ENCODE measurements around the gene TMCO2. TPM values are rescaled to one million over a fixed set of nuclear protein-coding genes. Genes with fewer than 3 reads are reported as not detected.

The TMCO2 gene
- total RNA-seq, 1 donor from 2014 or later, result not detected

- TF ChIP-seq CTCF (IDR thresholded peaks at IDR 0.05; ENCODE audit: insufficient read depth, low read length, poor library complexity, severe bottlenecking), result no peak
- H3K36me3 ChIP-seq (ENCODE audit: control insufficient read depth, insufficient read depth, low read length), result no peaks in the 10 kb centered on the region
- H3K4me3 ChIP-seq (ENCODE audit: low read depth, low read length), result no peak overlapping the region
- no peaks in the 10 kb centered on the region for H3K27me3 ChIP-seq (ENCODE audit: control insufficient read depth, insufficient read depth, low read length)
- DNase-seq (ENCODE audit: low read depth), result no peak
These were observed 20.0 kb downstream of the TMCO2 start for GRCh38 chr1:40267767-40268187.

GRCh38 chr1:40268211-40268610 lies 20.5 kb downstream of the TMCO2 start:
- Histone ChIP-seq H3K36me3 (ENCODE audit: control insufficient read depth, insufficient read depth, low read length) (no peaks in the 10 kb centered on the region), H3K27me3 (ENCODE audit: control insufficient read depth, insufficient read depth, low read length) (no peaks in the 10 kb centered on the region), H3K4me3 (ENCODE audit: low read depth, low read length) (no peak overlapping the region)
- no peak for DNase-seq (ENCODE audit: low read depth)
- TF ChIP-seq CTCF (IDR thresholded peaks at IDR 0.05; ENCODE audit: insufficient read depth, low read length, poor library complexity, severe bottlenecking), result no peak

- TF ChIP-seq CTCF (IDR thresholded peaks at IDR 0.05; ENCODE audit: insufficient read depth, low read length, poor library complexity, severe bottlenecking), result no peak
- no peaks in the 10 kb centered on the region for H3K27me3 ChIP-seq (ENCODE audit: control insufficient read depth, insufficient read depth, low read length)
- no peak overlapping the region for H3K4me3 ChIP-seq (ENCODE audit: low read depth, low read length)
- no peaks in the 10 kb centered on the region for H3K36me3 ChIP-seq (ENCODE audit: control insufficient read depth, insufficient read depth, low read length)
- DNase-seq (ENCODE audit: low read depth), result no peak
These were observed 22.6 kb downstream of the TMCO2 start for GRCh38 chr1:40270152-40270834.

- Histone ChIP-seq H3K27me3 (ENCODE audit: control insufficient read depth, insufficient read depth, low read length) (no peaks in the 10 kb centered on the region), H3K36me3 (ENCODE audit: control insufficient read depth, insufficient read depth, low read length) (no peaks in the 10 kb centered on the region), H3K4me3 (ENCODE audit: low read depth, low read length) (no peak overlapping the region)
- DNase-seq (ENCODE audit: low read depth), result no peak
- TF ChIP-seq CTCF (IDR thresholded peaks at IDR 0.05; ENCODE audit: insufficient read depth, low read length, poor library complexity, severe bottlenecking), result no peak
These were observed 25.0 kb downstream of the TMCO2 start for GRCh38 chr1:40272653-40273213.

GRCh38 chr1:40273547-40274166 lies 25.9 kb downstream of the TMCO2 start:
- Histone ChIP-seq H3K4me3 (ENCODE audit: low read depth, low read length) (no peak overlapping the region), H3K27me3 (ENCODE audit: control insufficient read depth, insufficient read depth, low read length) (no peaks in the 10 kb centered on the region), H3K36me3 (ENCODE audit: control insufficient read depth, insufficient read depth, low read length) (no peaks in the 10 kb centered on the region)
- DNase-seq (ENCODE audit: low read depth), result no peak
- no peak for TF ChIP-seq CTCF (IDR thresholded peaks at IDR 0.05; ENCODE audit: insufficient read depth, low read length, poor library complexity, severe bottlenecking)
